ENCODE measurements around the gene SGMS1. TPM values are rescaled to one million over a fixed set of nuclear protein-coding genes. Genes with fewer than 3 reads are reported as not detected.
A peak's percentile ranks its signal among the peaks of the same experiment; 100 is the strongest.

The SGMS1 gene
- total RNA-seq, 1 experiment from 2014 or later: 20.4 TPM

DNA sequence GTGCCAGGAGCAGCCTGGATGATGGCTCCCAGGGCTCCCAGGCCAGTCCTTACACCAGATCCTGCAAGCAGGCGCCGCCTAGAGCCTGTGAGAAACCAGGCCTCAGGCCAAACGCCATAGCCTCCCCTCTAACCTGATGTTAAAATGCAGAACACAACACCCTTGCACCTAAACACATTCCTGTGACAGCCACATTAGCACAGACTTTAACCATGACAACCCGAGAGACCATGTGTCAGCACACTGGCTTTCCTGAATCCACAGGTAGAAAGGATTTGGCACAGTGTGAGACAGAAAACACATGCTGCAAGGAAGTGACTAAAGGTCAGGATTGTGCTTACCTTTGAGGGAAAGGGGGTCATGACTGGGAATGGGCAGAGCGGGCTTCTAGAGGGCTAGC, 59.9 kb downstream of the SGMS1 start:
- H4K20me1 ChIP-seq (ENCODE audit: control insufficient read depth, insufficient read depth, insufficient read length): peaks cover 2% of the 10 kb centered on the region
- H3K27me3 ChIP-seq (ENCODE audit: insufficient read depth, low read length): no peaks in the 10 kb centered on the region
- no peak overlapping the region for H2BK15ac ChIP-seq (ENCODE audit: low read depth, low read length)
- DNase-seq: peak; percentile 76
- no peak overlapping the region for H2BK20ac ChIP-seq (ENCODE audit: low read depth, low read length, poor library complexity, severe bottlenecking)
- peak overlapping the region; percentile 27 for H3K18ac ChIP-seq (ENCODE audit: insufficient read length, low read depth, low read length)
- H2AFZ ChIP-seq (ENCODE audit: low read length): no peak overlapping the region
- H2AK5ac ChIP-seq (ENCODE audit: insufficient read length, low read length): no peak overlapping the region
- H3K4ac ChIP-seq (ENCODE audit: low read depth, low read length): no peak overlapping the region
- peaks cover 10% of the 10 kb centered on the region; the same call in 1 of the 2 replicates for H3K4me1 ChIP-seq (ENCODE audit: insufficient read depth, low read length)
- Mint-ChIP-seq H3K27me3 (ENCODE audit: low read depth) (no peaks in the 10 kb centered on the region), H3K4me3 (no peak overlapping the region), H3K4me1 (peaks cover 45 to 66% of the 10 kb centered on the region in 2 experiments), H3K27ac (peak overlapping the region; percentile 8 to 90 (median 65); a peak in 5 of 7 replicates), H3K36me3 (ENCODE audit: insufficient read depth in 1 of 3, low read depth in 3 of 3) (no peaks in the 10 kb centered on the region; a peak in 1 of 7 replicates), H3K9me3 (no peaks in the 10 kb centered on the region; a peak in 1 of 5 replicates)
- no peak overlapping the region for H2BK12ac ChIP-seq (ENCODE audit: insufficient read length, low read depth, low read length)
- H3T11ph ChIP-seq (ENCODE audit: low read length): no peak overlapping the region
- H3K27ac ChIP-seq (ENCODE audit: insufficient read length, low read depth, low read length): no peak overlapping the region
- H3K23me2 ChIP-seq (ENCODE audit: insufficient read length, low read depth, low read length, poor library complexity, severe bottlenecking): no peaks in the 10 kb centered on the region
- 0 out of 3 replicates have a peak, but pooled peaks have one; percentile 23 for TF ChIP-seq CTCF (conservative IDR thresholded peaks at IDR 0.05)
- no peak overlapping the region for H3K14ac ChIP-seq (ENCODE audit: insufficient read depth, low read length)
- H3K79me1 ChIP-seq (ENCODE audit: insufficient read depth, low read depth, low read length, poor library complexity, severe bottlenecking): peaks cover 6% of the 10 kb centered on the region
- no peak overlapping the region for H3K9ac ChIP-seq (ENCODE audit: extremely low read depth, insufficient read length, low read length)
- H4K8ac ChIP-seq (replicated peaks; ENCODE audit: insufficient read length, low read depth, low read length): no peak overlapping the region
- H4K91ac ChIP-seq (ENCODE audit: insufficient read length, low read depth, low read length): no peak overlapping the region
- no peak overlapping the region for H3K4me2 ChIP-seq (ENCODE audit: insufficient read depth, insufficient read length, low read length)
- no peak overlapping the region for H2BK5ac ChIP-seq (ENCODE audit: insufficient read length, low read length)
- no peak overlapping the region for H3K56ac ChIP-seq (ENCODE audit: insufficient read length, low read depth, low read length)
- peaks cover 5% of the 10 kb centered on the region; the same call in 1 of the 2 replicates for H3K79me2 ChIP-seq (ENCODE audit: insufficient read depth, low read length)
- no peak overlapping the region for H2BK120ac ChIP-seq (ENCODE audit: low read depth, low read length, poor library complexity, severe bottlenecking)
- H3K9me3 ChIP-seq (ENCODE audit: control insufficient read depth, low read depth, low read length): no peaks in the 10 kb centered on the region
- H4K5ac ChIP-seq (ENCODE audit: insufficient read length, low read depth, low read length): no peak overlapping the region
- no CpG with 5 or more reads among the region's 5 CpGs for WGBS (ENCODE audit: extremely low coverage, insufficient read length, low lambda C conversion rate)
- no peak overlapping the region for H3K23ac ChIP-seq (ENCODE audit: insufficient read length, low read depth, low read length)
